ENCODE data around the gene NDUFAB1.
"Not testable (repeated sequence)": the region's sequence is repeated elsewhere in the genome, so short reads cannot be mapped to it uniquely, and the experiment has no call there.

NDUFAB1 gene

DNA sequence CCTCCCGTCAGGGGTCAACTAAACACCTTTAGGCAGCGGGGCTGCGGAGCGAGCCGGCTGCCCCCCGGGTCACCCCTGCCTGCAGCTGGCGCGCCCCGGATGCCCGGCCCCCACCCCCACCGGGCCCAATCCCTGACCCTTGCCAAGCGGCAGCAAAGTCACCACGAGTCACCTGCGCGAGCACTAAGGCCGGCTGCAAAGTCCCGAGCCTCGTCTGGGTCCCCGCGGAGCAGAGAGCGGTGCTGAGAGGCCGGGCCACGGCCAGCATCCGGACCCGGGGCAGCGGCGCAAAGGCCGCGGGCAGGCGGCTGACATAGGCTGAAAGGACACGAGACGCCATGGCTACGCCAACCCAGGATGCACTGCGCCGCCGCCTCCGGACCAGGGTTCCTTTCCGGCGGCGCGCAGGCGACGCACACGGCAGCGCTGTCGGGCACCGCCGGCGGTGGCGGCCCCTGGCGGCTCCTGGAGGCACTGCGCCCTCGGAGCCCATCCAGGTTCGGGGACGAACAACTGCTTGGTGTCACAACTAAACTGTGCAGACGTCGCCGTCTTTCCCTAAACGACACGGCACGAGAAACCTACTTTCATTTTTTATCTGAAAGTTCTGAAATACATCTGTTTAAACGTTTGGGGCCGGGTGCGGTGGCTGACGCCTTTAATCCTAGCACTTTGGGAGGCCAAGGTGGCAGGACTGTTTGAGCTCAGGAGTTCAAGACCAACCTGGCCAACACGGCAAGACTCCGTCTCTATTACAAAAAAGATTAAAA is at the start of gene NDUFAB1:
TSS of gene NDUFAB1 (minus strand) at position 366 of the 770 bp plus-strand sequence. CDS start at position 340, 26 bp downstream.
- FAIRE-seq: no peak

GRCh38 chr16:23642246-23642774 is 46.2 kb upstream of the NDUFAB1 start:
- FAIRE-seq: no peak

DNA sequence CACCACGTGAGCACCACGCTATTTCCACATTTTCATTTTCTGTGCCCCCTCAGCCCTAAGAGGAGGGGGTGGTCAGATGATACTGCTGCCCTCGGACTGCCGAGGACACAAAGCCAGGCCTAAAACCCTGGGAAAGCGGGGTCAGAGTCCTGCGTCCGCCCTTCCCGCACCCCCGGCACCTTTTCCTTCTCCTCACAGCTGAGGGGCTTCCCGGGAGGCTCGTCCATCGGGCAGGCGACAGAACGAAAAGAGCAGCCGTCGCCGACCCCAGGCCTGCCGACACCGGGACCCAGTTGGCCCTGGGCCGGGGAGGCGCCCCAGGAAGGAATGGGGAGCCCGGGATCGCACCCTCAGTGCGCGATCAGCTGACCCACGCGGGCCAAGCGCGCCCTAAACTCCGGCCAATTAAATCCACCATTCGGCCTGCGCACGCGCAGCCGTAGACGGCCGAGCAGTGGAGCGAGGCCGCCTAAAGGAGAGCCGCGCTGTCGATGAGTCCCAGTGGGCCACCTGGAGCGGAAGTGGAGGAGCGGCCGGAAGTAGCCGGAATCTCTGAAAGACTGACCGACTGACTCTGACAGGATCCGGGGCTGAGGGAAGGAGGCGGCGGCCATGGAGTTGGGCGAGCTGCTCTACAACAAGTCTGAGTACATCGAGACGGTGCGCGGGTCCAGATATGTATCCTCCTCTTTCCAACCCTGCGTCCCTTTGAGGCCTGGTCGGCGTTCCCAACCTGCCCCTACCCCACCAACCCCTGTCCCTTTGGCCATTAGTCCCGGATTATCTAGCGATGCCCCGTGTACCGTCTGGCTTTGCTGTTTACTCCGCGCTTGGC is 45.0 kb upstream of the NDUFAB1 start, which contains the start of the genes DCTN5 and PALB2:
TSS of gene DCTN5 (plus strand) at position 536 of the 835 bp plus-strand sequence. CDS start at position 613, 77 bp downstream.
TSS of gene PALB2 (minus strand) at position 380 of the 835 bp plus-strand sequence. CDS start at position 227, 153 bp downstream.
- FAIRE-seq: no peak

- FAIRE-seq: no peak
These were observed 44.5 kb upstream of the NDUFAB1 start for GRCh38 chr16:23640615-23640930.

- FAIRE-seq: no peak
These were observed 39.8 kb upstream of the NDUFAB1 start for GRCh38 chr16:23635958-23636357.

DNA sequence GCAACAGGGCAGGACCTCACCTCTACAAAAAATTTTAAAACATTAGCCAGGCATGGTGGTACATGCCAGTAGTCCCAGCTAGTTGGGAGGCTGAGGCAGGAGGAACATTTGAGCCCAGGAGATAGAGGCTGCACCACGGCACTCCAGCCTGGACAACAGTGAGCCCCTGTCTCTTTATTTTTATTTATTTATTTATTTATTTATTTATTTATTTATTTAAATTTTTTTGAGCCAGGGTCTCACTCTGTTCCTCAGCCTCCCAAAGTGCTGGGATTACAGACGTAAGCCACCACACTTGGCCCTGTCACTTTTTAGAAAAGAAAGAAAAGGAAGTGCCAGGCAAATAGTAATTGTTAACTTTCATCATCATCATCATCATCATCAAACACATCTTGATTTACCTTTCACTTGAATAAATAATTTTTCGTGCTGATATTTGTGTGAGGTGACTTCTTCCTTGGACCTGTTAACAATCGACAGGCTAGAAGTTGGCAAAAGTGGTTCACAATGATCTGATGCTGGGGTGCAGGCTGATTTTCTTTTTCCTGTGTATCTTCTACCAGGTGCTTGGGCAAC is 38.4 kb upstream of the NDUFAB1 start:
- no peak for FAIRE-seq

GRCh38 chr16:23631874-23632273 is 35.8 kb upstream of the NDUFAB1 start:
- FAIRE-seq: not testable (repeated sequence)

GRCh38 chr16:23629516-23629915 is 33.4 kb upstream of the NDUFAB1 start:
- no peak for FAIRE-seq

- no peak for FAIRE-seq
These were observed 28.0 kb upstream of the NDUFAB1 start for GRCh38 chr16:23624092-23624491.

- FAIRE-seq: no peak
These were observed 19.7 kb upstream of the NDUFAB1 start for GRCh38 chr16:23615805-23616204.

DNA sequence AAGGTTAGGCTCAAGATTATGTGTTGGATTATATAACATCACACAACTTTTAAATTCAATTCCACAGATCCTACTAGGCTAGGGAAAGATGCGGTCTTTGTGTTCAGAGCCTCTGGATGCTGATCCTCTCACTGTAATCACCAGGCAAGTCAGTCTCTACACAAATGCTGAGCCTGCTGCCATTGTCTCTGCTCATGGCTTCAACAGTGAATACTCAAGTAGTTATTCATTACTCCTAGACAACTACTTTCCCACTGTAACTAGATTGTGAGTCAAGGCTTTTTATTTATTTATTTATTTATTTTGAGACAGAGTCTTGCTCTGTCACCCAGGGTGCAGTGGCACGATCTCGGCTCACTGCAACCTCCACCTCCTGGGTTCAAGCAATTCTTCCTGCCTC is 15.8 kb upstream of the NDUFAB1 start:
- FAIRE-seq: no peak

DNA sequence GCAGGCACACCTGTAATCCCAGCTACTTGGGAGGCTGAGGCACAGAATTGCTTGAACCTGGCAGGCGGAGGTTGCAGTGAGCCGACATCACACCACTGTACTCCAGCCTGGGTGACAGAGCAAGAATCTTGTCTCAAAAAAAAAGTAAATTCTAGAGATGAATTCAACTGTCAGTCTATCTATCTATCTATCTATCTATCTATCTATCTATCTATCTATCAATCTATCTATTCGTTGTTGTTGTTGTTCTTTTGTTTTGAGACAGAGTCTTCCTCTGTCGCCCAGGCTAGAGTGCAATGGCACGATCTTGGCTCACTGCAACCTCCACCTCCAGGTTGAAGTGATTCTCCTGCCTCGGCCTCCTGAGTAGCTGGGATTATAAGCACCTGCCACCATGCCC is 14.8 kb upstream of the NDUFAB1 start:
- FAIRE-seq: not testable (repeated sequence)

- no peak for FAIRE-seq
These were observed 13.8 kb upstream of the NDUFAB1 start for GRCh38 chr16:23609929-23610328.

GRCh38 chr16:23608194-23608593 is 12.1 kb upstream of the NDUFAB1 start:
- no peak for FAIRE-seq

GRCh38 chr16:23607726-23608125 is 11.6 kb upstream of the NDUFAB1 start:
- no peak for FAIRE-seq

DNA sequence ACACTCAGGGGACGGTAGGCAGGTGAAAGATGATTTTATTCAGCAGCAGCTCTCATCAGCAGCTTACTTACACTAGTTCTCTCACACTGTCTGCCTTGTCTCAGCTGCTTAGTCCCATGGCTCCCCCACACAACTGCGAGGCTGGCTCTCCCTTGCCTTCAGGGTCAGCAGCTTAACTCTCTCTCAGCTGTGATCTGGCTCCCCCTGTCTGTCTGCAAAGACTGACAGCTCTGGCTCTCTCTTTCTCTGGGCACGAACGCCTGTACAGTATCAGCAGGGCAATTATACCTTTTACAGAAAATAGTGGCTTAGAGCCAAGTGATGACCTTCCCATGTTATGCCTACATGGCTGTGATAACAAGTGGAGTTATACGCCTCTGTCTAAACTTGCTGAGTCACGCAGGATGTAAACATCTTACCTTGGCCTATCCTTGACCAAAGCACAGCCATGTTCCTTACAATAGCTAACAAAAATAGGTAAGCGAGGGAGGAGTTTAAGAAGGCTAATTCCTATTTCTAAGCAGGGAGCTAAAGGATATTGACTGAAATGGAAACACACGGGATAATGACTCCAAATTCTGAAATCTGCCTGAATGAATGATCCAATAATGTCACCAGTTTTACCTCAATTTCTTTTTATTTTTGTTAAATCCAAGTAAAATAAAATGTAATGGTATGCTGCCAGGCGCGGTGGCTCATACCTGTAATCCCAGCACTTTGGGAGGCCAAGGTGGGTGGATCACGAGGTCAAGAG is 1.1 kb upstream of the NDUFAB1 start:
- FAIRE-seq: no peak

GRCh38 chr16:23595246-23595950 is 718 bp downstream of the NDUFAB1 start:
- FAIRE-seq: no peak

- FAIRE-seq: no peak
These were observed 1.9 kb downstream of the NDUFAB1 start for GRCh38 chr16:23594186-23594585.

DNA sequence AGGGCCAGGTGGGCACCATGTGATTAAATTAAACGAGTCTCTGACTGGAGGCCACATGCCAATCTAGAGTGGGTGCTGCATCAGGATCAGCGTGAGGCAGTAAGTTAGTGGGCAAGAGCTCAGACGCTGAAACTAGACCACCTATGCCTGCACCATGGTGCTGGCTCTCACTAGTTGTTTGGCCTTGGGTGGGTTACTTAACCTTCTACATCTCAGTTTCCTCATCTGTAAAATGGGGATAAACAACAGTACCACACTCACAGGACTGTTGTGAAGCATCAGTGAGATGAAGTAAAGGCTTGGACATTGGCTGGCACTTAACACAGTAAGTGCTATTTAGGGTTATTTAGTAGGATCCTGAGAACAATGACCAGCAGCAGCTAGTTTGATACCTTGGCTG is 5.9 kb downstream of the NDUFAB1 start:
- FAIRE-seq: no peak

- FAIRE-seq: no peak
These were observed 8.4 kb downstream of the NDUFAB1 start for GRCh38 chr16:23587726-23588125.

GRCh38 chr16:23584186-23585076 is 11.7 kb downstream of the NDUFAB1 start:
- no peak for FAIRE-seq
